ENCODE data around the gene UBE2G2.

UBE2G2 gene

GRCh38 chr21:44750675-44751025, 51.0 kb downstream of the UBE2G2 start:
- no peak for TF ChIP-seq ZBTB7A (IDR thresholded peaks at IDR 0.05; ENCODE audit: low read depth)
- no peak for TF ChIP-seq TEAD4 (IDR thresholded peaks at IDR 0.05)
- TF ChIP-seq MAX (IDR thresholded peaks at IDR 0.05): no peak

DNA sequence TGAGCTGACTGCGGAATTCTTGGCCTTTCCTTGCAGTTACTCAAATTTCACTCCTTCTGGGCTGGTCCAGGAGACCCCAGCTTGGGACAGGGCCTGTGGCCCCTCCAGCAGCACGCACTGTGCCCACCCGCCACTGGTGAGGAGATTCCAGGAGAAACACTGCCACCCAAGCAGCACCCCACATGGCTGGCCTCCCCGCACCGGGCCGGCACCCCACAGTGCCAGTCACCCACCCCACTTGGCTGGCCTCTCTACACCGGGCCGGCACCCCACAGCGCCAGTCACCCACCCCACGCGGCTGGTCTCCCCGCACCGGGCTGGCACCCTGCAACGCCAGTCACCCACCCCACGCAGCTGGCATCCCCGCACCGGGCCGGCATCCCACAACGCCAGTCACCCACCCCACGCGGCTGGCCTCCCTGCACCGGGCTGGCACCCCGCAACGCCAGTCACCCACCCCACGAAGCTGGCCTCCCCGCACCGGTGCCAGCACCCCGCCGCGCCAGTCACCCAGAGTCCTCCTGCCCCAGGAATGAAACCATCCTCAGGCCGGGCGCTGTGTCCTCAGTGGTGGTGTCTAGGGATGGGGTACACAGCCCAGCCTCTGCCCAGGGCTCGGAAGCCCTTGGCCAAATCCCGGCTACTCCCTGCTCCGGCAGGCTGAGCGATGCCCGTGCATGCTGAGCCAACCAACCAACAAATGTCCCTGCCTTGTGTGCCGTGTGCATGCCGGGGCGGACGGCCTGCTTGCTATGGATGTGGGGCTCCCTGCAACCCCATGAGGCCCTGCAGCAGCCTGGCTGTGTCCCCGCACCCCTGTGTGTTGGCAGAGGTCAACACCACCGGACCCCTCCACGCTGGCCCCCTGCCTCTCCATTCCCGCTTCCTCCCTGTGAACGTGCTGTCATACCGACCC, 51.6 kb downstream of the UBE2G2 start:
- TF ChIP-seq FOXM1 (IDR thresholded peaks at IDR 0.05; ENCODE audit: borderline replicate concordance, low read depth): no peak
- TF ChIP-seq RAD21 (IDR thresholded peaks at IDR 0.05; ENCODE audit: low read depth): no peak

- TF ChIP-seq TCF12 (IDR thresholded peaks at IDR 0.05; ENCODE audit: low read depth): no peak
- no peak for TF ChIP-seq TEAD4 (IDR thresholded peaks at IDR 0.05)
- no peak for TF ChIP-seq TAF1 (IDR thresholded peaks at IDR 0.05; ENCODE audit: low read depth)
- TF ChIP-seq CEBPB (IDR thresholded peaks at IDR 0.05): no peak
- no peak for TF ChIP-seq EGR1 (IDR thresholded peaks at IDR 0.05)
- no peak for TF ChIP-seq RAD21 (IDR thresholded peaks at IDR 0.05; ENCODE audit: low read depth)
- TF ChIP-seq CREB1 (IDR thresholded peaks at IDR 0.05; ENCODE audit: low read depth): no peak
- no peak for TF ChIP-seq NFIC (IDR thresholded peaks at IDR 0.05)
- TF ChIP-seq FOXM1 (IDR thresholded peaks at IDR 0.05; ENCODE audit: borderline replicate concordance, low read depth): no peak
Measured at GRCh38 chr21:44749116-44749758, 52.4 kb downstream of the UBE2G2 start.

DNA sequence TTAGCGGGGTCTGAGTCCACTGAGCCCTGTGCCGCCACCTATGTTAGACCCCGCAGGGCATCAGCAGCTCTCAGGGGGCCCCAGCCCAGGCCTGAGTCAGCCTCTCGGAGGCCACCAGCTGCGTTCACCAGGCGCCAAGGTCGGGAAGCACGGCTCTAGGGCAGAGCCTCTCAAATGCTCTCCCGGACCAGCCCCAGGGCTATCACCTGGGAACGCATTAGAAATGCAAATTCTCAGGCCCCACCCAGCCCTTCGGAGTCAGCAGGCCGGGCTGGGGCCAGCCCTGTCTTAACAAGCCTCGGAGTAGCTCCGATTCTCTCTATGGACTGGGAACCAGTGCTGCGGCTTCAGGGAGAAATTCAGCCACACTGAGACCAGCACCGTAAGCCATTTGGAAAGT, 53.0 kb downstream of the UBE2G2 start:
- TF ChIP-seq EP300 (IDR thresholded peaks at IDR 0.05; ENCODE audit: borderline replicate concordance) (no peak), TEAD4 (IDR thresholded peaks at IDR 0.05) (no peak), MAX (IDR thresholded peaks at IDR 0.05) (no peak), RAD21 (IDR thresholded peaks at IDR 0.05; ENCODE audit: low read depth) (no peak), REST (IDR thresholded peaks at IDR 0.05; ENCODE audit: low read depth) (no peak), TAF1 (IDR thresholded peaks at IDR 0.05; ENCODE audit: low read depth) (no peak), CEBPB (IDR thresholded peaks at IDR 0.05) (no peak), NFIC (IDR thresholded peaks at IDR 0.05) (no peak), FOXM1 (IDR thresholded peaks at IDR 0.05; ENCODE audit: borderline replicate concordance, low read depth) (no peak), YY1 (IDR thresholded peaks at IDR 0.05; ENCODE audit: low read depth) (no peak), EGR1 (IDR thresholded peaks at IDR 0.05) (no peak), CREB1 (IDR thresholded peaks at IDR 0.05; ENCODE audit: low read depth) (no peak), ZBTB7A (IDR thresholded peaks at IDR 0.05; ENCODE audit: low read depth) (no peak), TCF12 (IDR thresholded peaks at IDR 0.05; ENCODE audit: low read depth) (no peak)
- TF ChIP-seq, protein P1, sequence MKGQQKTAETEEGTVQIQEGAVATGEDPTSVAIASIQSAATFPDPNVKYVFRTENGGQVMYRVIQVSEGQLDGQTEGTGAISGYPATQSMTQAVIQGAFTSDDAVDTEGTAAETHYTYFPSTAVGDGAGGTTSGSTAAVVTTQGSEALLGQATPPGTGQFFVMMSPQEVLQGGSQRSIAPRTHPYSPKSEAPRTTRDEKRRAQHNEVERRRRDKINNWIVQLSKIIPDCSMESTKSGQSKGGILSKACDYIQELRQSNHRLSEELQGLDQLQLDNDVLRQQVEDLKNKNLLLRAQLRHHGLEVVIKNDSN (IDR thresholded peaks at IDR 0.05): no peak

DNA sequence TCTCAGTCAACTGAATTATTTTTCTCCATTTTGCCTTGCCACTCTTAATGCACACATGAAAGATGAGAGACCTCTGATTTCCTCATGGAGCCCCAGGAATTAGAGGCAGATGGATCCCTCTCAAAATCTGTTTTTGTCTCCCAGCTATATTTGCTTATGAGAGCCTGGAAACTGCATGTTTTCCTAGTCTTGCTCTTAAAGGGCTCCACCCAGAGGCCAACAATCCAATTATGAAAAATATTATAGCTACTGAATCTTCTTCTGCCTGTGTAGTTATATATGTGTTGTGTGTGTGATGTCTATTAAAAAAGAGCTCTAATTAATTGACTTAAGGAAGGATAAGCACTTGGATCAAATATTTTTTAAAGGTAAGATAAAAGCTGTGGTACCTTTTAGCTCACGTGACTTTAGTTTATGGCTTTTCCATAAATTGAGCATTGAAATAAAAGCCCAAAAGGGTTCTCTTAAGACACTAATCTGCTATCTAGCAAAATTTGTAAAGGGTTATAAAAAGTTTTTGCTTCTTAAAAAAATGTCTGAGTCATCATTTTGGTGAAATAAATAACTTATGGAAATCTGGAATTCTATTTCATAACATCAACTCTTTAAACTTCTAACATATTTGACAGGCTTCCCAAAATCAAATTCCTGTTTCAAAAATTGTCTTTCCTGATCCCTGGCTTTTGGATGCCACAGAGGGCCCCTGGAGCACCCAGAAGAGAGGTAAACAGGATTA, 59.0 kb downstream of the UBE2G2 start:
- peak; percentile 74 for TF ChIP-seq RAD21 (IDR thresholded peaks at IDR 0.05; ENCODE audit: low read depth)
- no peak for TF ChIP-seq ZBTB7A (IDR thresholded peaks at IDR 0.05; ENCODE audit: low read depth)
- TF ChIP-seq, protein P1 (IDR thresholded peaks at IDR 0.05): no peak
- TF ChIP-seq MAX (IDR thresholded peaks at IDR 0.05): no peak
- no peak for TF ChIP-seq EGR1 (IDR thresholded peaks at IDR 0.05)
- TF ChIP-seq TCF12 (IDR thresholded peaks at IDR 0.05; ENCODE audit: low read depth): no peak

- TF ChIP-seq EP300 (IDR thresholded peaks at IDR 0.05; ENCODE audit: borderline replicate concordance): no peak
- no peak for TF ChIP-seq CEBPB (IDR thresholded peaks at IDR 0.05)
- TF ChIP-seq, protein P1 (IDR thresholded peaks at IDR 0.05): no peak
- TF ChIP-seq REST (IDR thresholded peaks at IDR 0.05; ENCODE audit: low read depth): no peak
- TF ChIP-seq MAX (IDR thresholded peaks at IDR 0.05): no peak
Measured at GRCh38 chr21:44741921-44742320, 59.7 kb downstream of the UBE2G2 start.

All from Ishikawa (cell line).